ENCODE results near the gene ENC1. TPM values are rescaled to one million over a fixed set of nuclear protein-coding genes. Genes with fewer than 3 reads are reported as not detected.

Gene ENC1
- polyA plus RNA-seq, 1 donor (not counting 4 experiments of a cell fraction or from before 2014, with no cell fraction given): 68.1 TPM

DNA sequence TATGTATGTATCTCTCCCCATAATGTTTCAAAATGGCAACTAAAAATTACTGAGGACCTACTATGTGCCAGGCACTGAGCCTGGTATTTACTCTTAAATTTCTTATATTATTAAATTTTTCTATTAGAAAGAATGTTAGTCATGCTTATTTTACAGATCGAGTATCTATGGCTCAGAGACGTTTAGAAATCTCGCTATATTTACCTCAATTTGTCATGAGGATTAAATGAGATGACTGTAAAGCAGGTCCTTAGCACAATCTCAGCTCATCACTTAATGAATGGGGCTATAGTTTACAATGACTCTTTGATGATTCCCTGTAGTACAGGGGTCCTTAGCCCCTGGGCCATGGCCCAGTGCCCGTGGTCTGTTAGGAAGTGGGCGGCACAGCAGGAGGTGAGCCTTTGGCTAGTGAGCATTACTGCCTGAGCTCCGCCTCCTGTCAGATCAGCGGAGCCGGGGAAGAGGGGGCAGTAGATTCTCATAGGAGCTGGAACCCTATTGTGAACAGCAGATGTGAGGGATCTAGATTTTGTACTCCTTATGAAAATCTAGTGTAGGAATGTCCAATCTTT is 15.5 kb downstream of the ENC1 start:
- H3K4me1 ChIP-seq (ENCODE audit: control insufficient read depth, extremely low read depth, insufficient read depth, low read length): peaks cover 43% of the 10 kb centered on the region
- peaks cover 3 to 11% of the 10 kb centered on the region in 2 experiments for H3K36me3 ChIP-seq (ENCODE audit: control insufficient read depth in 2 of 2, extremely low read depth in 1 of 2, insufficient read depth in 2 of 2, low read length in 2 of 2)
- no peak overlapping the region for H3K9ac ChIP-seq (ENCODE audit: control insufficient read depth, extremely low read depth, insufficient read depth, low read length)
- H3K27ac ChIP-seq (ENCODE audit: control insufficient read depth, insufficient read depth, low read length): peak overlapping the region; percentile 19
- H3K9me1 ChIP-seq (ENCODE audit: control insufficient read depth, extremely low read depth, insufficient read depth, low read length): peaks cover 2% of the 10 kb centered on the region
- FAIRE-seq (no peak), DNase-seq (ENCODE audit: low read depth, low spot score) (no peak)
- H3K27me3 ChIP-seq (ENCODE audit: control insufficient read depth, extremely low read depth, insufficient read depth, low read length): no peaks in the 10 kb centered on the region
- TF ChIP-seq EZH2 (IDR thresholded peaks at IDR 0.05; ENCODE audit: low read length): no peak
- TF ChIP-seq, protein P1, sequence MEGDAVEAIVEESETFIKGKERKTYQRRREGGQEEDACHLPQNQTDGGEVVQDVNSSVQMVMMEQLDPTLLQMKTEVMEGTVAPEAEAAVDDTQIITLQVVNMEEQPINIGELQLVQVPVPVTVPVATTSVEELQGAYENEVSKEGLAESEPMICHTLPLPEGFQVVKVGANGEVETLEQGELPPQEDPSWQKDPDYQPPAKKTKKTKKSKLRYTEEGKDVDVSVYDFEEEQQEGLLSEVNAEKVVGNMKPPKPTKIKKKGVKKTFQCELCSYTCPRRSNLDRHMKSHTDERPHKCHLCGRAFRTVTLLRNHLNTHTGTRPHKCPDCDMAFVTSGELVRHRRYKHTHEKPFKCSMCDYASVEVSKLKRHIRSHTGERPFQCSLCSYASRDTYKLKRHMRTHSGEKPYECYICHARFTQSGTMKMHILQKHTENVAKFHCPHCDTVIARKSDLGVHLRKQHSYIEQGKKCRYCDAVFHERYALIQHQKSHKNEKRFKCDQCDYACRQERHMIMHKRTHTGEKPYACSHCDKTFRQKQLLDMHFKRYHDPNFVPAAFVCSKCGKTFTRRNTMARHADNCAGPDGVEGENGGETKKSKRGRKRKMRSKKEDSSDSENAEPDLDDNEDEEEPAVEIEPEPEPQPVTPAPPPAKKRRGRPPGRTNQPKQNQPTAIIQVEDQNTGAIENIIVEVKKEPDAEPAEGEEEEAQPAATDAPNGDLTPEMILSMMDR (optimal IDR thresholded peaks at IDR 0.05 in 1 of 3, IDR thresholded peaks at IDR 0.05 in 1 of 3, conservative IDR thresholded peaks at IDR 0.05 in 1 of 3; ENCODE audit: extremely low read depth in 1 of 3, insufficient read depth in 2 of 3, low read length in 3 of 3): no peak
- H3K79me2 ChIP-seq (ENCODE audit: control insufficient read depth, insufficient read depth, low read length): peaks cover 5% of the 10 kb centered on the region
- H4K20me1 ChIP-seq (ENCODE audit: control insufficient read depth, extremely low read depth, insufficient read depth, low read length): peaks cover 2% of the 10 kb centered on the region
- H3K4me2 ChIP-seq (ENCODE audit: control insufficient read depth, extremely low read depth, insufficient read depth, low read depth, low read length): no peak overlapping the region
- dilution Hi-C loops (cut with MboI; ENCODE audit: extremely low pct_ligation_motif_present, low sequenced_read_pairs): no loop called here
- no peak overlapping the region for H3K4me3 ChIP-seq (ENCODE audit: control insufficient read depth in 2 of 3, extremely low read depth in 1 of 3, insufficient read depth in 2 of 3, low read depth in 1 of 3, low read length in 3 of 3)
- H3K9me3 ChIP-seq (ENCODE audit: control insufficient read depth, low read depth, low read length): no peaks in the 10 kb centered on the region
- H2AFZ ChIP-seq (ENCODE audit: control insufficient read depth, low read length): no peak overlapping the region

DNA sequence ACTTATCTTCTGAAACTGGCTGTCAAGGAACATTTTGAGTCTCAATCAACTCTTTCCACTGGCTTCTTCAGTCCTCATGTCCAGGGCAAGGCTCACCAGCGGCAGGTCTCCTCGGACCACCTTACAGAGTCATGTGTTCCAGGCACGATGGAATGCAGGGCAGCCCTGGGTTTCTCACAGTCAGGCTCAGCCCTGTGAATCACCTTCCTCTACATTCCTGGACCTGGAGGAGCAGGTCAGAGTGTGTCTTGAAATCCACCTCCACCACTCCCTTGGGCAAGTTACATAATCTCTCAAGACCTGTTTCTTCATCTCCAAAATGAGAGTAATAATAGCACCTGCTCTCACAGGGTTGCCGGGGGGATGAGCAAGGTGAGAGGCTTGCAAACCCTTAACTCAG is 16.0 kb downstream of the ENC1 start:
- Histone ChIP-seq H3K27me3 (ENCODE audit: control insufficient read depth, extremely low read depth, insufficient read depth, low read length) (no peaks in the 10 kb centered on the region), H3K36me3 (ENCODE audit: control insufficient read depth in 2 of 2, extremely low read depth in 1 of 2, insufficient read depth in 2 of 2, low read length in 2 of 2) (peaks cover 3 to 7% of the 10 kb centered on the region in 2 experiments), H3K9me1 (ENCODE audit: control insufficient read depth, extremely low read depth, insufficient read depth, low read length) (peaks cover 2% of the 10 kb centered on the region), H3K27ac (ENCODE audit: control insufficient read depth, insufficient read depth, low read length) (peak overlapping the region; percentile 43), H2AFZ (ENCODE audit: control insufficient read depth, low read length) (no peak overlapping the region), H3K79me2 (ENCODE audit: control insufficient read depth, insufficient read depth, low read length) (peaks cover 3% of the 10 kb centered on the region), H3K9ac (ENCODE audit: control insufficient read depth, extremely low read depth, insufficient read depth, low read length) (no peak overlapping the region), H3K4me2 (ENCODE audit: control insufficient read depth, extremely low read depth, insufficient read depth, low read depth, low read length) (no peak overlapping the region), H3K9me3 (ENCODE audit: control insufficient read depth, low read depth, low read length) (no peaks in the 10 kb centered on the region), H3K4me1 (ENCODE audit: control insufficient read depth, extremely low read depth, insufficient read depth, low read length) (peaks cover 42% of the 10 kb centered on the region), H4K20me1 (ENCODE audit: control insufficient read depth, extremely low read depth, insufficient read depth, low read length) (peaks cover 2% of the 10 kb centered on the region), H3K4me3 (ENCODE audit: control insufficient read depth in 2 of 3, extremely low read depth in 1 of 3, insufficient read depth in 2 of 3, low read depth in 1 of 3, low read length in 3 of 3) (no peak overlapping the region)
- FAIRE-seq (peak; percentile 96), DNase-seq (ENCODE audit: low read depth, low spot score) (peak; percentile 98)
- dilution Hi-C loops (cut with MboI; ENCODE audit: extremely low pct_ligation_motif_present, low sequenced_read_pairs): no loop called here
- TF ChIP-seq, protein P1 (optimal IDR thresholded peaks at IDR 0.05 in 1 of 3, IDR thresholded peaks at IDR 0.05 in 1 of 3, conservative IDR thresholded peaks at IDR 0.05 in 1 of 3; ENCODE audit: extremely low read depth in 1 of 3, insufficient read depth in 2 of 3, low read length in 3 of 3): no peak
- no peak for TF ChIP-seq EZH2 (IDR thresholded peaks at IDR 0.05; ENCODE audit: low read length)
